T-helper 17 cell (primary cell): ENCODE data around the gene COMMD3. TPM values are rescaled to one million over a fixed set of nuclear protein-coding genes. Genes with fewer than 3 reads are reported as not detected.

ENCODE experiments used
- ATAC-seq: fragments of 150-1000 bp; cut with Tn5 transposase; 2 replicates; pipeline ENCODE4 v1.10.0; 2021; ENCODE audit warnings: mild to moderate bottlenecking, moderate library complexity
- DNase-seq, 3 donors: peaks; one replicate each; pipeline versions ENCODE4 v3.0.0 to v3.0.0-alpha.2; 2020 to 2021
- H3K9me3 ChIP-seq: one replicate; pipeline ENCODE4 v1.7.0; 2013; ENCODE audit warnings: low read length, mild to moderate bottlenecking; ENCODE audit not compliant: control insufficient read depth, poor library complexity, severe bottlenecking
- H3K27ac Mint-ChIP-seq: one replicate; pipeline ENCODE4 v1.8.0; 2022; ENCODE audit warnings: mild to moderate bottlenecking, moderate library complexity, mixed read lengths
- H3K27me3 Mint-ChIP-seq: one replicate; pipeline ENCODE4 v1.8.0; 2022; ENCODE audit warnings: mixed read lengths
- H3K36me3 Mint-ChIP-seq: one replicate; pipeline ENCODE4 v1.8.0; 2022; ENCODE audit warnings: low read depth, mixed read lengths
- H3K4me1 Mint-ChIP-seq: one replicate; pipeline ENCODE4 v1.8.0; 2022; ENCODE audit warnings: mild to moderate bottlenecking, mixed read lengths
- H3K4me3 Mint-ChIP-seq: one replicate; pipeline ENCODE4 v1.8.0; 2022; ENCODE audit warnings: mild to moderate bottlenecking, moderate library complexity, mixed read lengths
- total RNA-seq, 4 donors: library from RNA in 2 of 4; stranded (reverse) in 2 of 4; gene quantifications; one replicate each; pipeline ENCODE4 v1.2.3 and lab custom pipeline; 2022 to 2026

Gene COMMD3
- total RNA-seq, 2 donors from 2014 or later, result 35.0 to 37.3 TPM

- no peak overlapping the region for H3K27ac Mint-ChIP-seq
- H3K27me3 Mint-ChIP-seq, result peaks cover 5% of the 10 kb centered on the region
- H3K9me3 ChIP-seq, result no peaks in the 10 kb centered on the region
- H3K4me3 Mint-ChIP-seq, result no peak overlapping the region
- no peak for ATAC-seq
- no peak for DNase-seq
- no peaks in the 10 kb centered on the region for H3K36me3 Mint-ChIP-seq
- H3K4me1 Mint-ChIP-seq, result no peaks in the 10 kb centered on the region
Observed at GRCh38 chr10:22367471-22367870, 51.3 kb downstream of the COMMD3 start.

GRCh38 chr10:22368402-22368801 lies 52.2 kb downstream of the COMMD3 start:
- Mint-ChIP-seq H3K27me3 (peaks cover 11% of the 10 kb centered on the region), H3K4me1 (no peaks in the 10 kb centered on the region), H3K36me3 (no peaks in the 10 kb centered on the region), H3K27ac (no peak overlapping the region), H3K4me3 (no peak overlapping the region)
- no peaks in the 10 kb centered on the region for H3K9me3 ChIP-seq
- DNase-seq (no peak), ATAC-seq (no peak)

GRCh38 chr10:22368981-22369380 lies 52.8 kb downstream of the COMMD3 start:
- no peak for DNase-seq
- no peak for ATAC-seq
- no peak overlapping the region for H3K27ac Mint-ChIP-seq
- peaks cover 11% of the 10 kb centered on the region for H3K27me3 Mint-ChIP-seq
- H3K36me3 Mint-ChIP-seq, result no peaks in the 10 kb centered on the region
- no peak overlapping the region for H3K4me3 Mint-ChIP-seq
- no peaks in the 10 kb centered on the region for H3K4me1 Mint-ChIP-seq
- H3K9me3 ChIP-seq, result no peaks in the 10 kb centered on the region

- Mint-ChIP-seq H3K4me3 (no peak overlapping the region), H3K27ac (no peak overlapping the region)
Observed at GRCh38 chr10:22369434-22370072, 53.4 kb downstream of the COMMD3 start.

More at GRCh38 chr10:22369434-22370072, 53.4 kb downstream of the COMMD3 start:
- ATAC-seq (no peak), DNase-seq (no peak)
- no peaks in the 10 kb centered on the region for H3K9me3 ChIP-seq
- Mint-ChIP-seq H3K36me3 (no peaks in the 10 kb centered on the region), H3K27me3 (peaks cover 11% of the 10 kb centered on the region), H3K4me1 (no peaks in the 10 kb centered on the region)

Other genes starting within 250 kb of the COMMD3 start
- not detected for gene EBLN1, start 98.4 kb upstream of the COMMD3 start, total RNA-seq
- gene BMI1, start 4.7 kb downstream of the COMMD3 start, total RNA-seq, result 10 to 100 TPM; 53.5 to 72.4 TPM
- not detected for gene SPAG6, start 29.1 kb downstream of the COMMD3 start, total RNA-seq